Natural killer cell treated with Interleukin-12 subunit alpha and Interleukin-12 subunit beta and Interleukin-15 and Interleukin-18, amount 100 ng/mL, for 72 hours (primary cell): ENCODE measurements around the gene ADAM12. TPM values are rescaled to one million over a fixed set of nuclear protein-coding genes. Genes with fewer than 3 reads are reported as not detected.

Source experiments
- ATAC-seq, 2 donors: fragments of 150-1000 bp; cut with Tn5 transposase in 1 of 2; sonication (Bioruptor Pico), chemical (Tn5 transposase) in 1 of 2; 2 replicates each; pipeline ENCODE4 v1.10.0; 2021
- DNase-seq: peaks from one replicate; pipeline ENCODE4 v3.0.0; 2022; ENCODE audit warnings: low spot score
- H3K27ac Mint-ChIP-seq, 2 donors: 1 replicate in 1 of 2; 2 replicates in 1 of 2; pipeline ENCODE4 v1.8.0; 2022; ENCODE audit warnings: mixed read lengths in 2 of 2, mild to moderate bottlenecking in 1 of 2, moderate library complexity in 1 of 2
- H3K27me3 Mint-ChIP-seq, 2 donors: 1 replicate in 1 of 2; 2 replicates in 1 of 2; pipeline ENCODE4 v1.8.0; 2022; ENCODE audit warnings: mixed read lengths in 2 of 2
- H3K36me3 Mint-ChIP-seq: one replicate; pipeline ENCODE4 v1.8.0; 2022; ENCODE audit warnings: mixed read lengths
- H3K4me1 Mint-ChIP-seq, 2 donors: 1 replicate in 1 of 2; 2 replicates in 1 of 2; pipeline ENCODE4 v1.8.0; 2022; ENCODE audit warnings: low read depth in 2 of 2, mixed read lengths in 2 of 2, mild to moderate bottlenecking in 1 of 2
- H3K4me3 Mint-ChIP-seq: one replicate; pipeline ENCODE4 v1.8.0; 2022; ENCODE audit warnings: mixed read lengths
- H3K9me3 Mint-ChIP-seq: 2 replicates; pipeline ENCODE4 v1.8.0; 2022; ENCODE audit warnings: mixed read lengths
- total RNA-seq, 2 donors: library from RNA; stranded (reverse); gene quantifications; one replicate each; pipeline ENCODE4 v1.2.3, GENCODE V29; 2022

Gene ADAM12
- total RNA-seq, 2 donors from 2014 or later, result 0.06 to 0.48 TPM

- peaks cover 5% of the 10 kb centered on the region for H3K36me3 Mint-ChIP-seq
- H3K4me3 Mint-ChIP-seq, result no peak overlapping the region
- H3K4me1 Mint-ChIP-seq, result peaks cover 0 to 7% of the 10 kb centered on the region in 2 donors
- DNase-seq, result no peak
- peaks cover 12% of the 10 kb centered on the region for H3K9me3 Mint-ChIP-seq
- H3K27ac Mint-ChIP-seq, result no peak overlapping the region
- H3K27me3 Mint-ChIP-seq, result peaks cover 8 to 13% of the 10 kb centered on the region in 2 donors
- no peak for ATAC-seq
Observed at GRCh38 chr10:126420567-126421300, 32.5 kb upstream of the ADAM12 start.

- ATAC-seq, result no peak
- DNase-seq, result no peak
- Mint-ChIP-seq H3K4me3 (no peak overlapping the region), H3K4me1 (no peaks in the 10 kb centered on the region), H3K27ac (no peak overlapping the region), H3K27me3 (peaks cover 6 to 8% of the 10 kb centered on the region in 2 donors), H3K36me3 (peaks cover 5% of the 10 kb centered on the region), H3K9me3 (peaks cover 4% of the 10 kb centered on the region)
Observed at GRCh38 chr10:126417220-126417825, 29.0 kb upstream of the ADAM12 start.

- DNase-seq (no peak), ATAC-seq (no peak)
- H3K4me3 Mint-ChIP-seq, result no peak overlapping the region
- H3K4me1 Mint-ChIP-seq, result no peaks in the 10 kb centered on the region
- H3K27ac Mint-ChIP-seq, result no peak overlapping the region
- H3K27me3 Mint-ChIP-seq, result peaks cover 8 to 10% of the 10 kb centered on the region in 2 donors
- H3K9me3 Mint-ChIP-seq, result no peaks in the 10 kb centered on the region
- no peaks in the 10 kb centered on the region for H3K36me3 Mint-ChIP-seq
Observed at GRCh38 chr10:126409821-126410220, 21.5 kb upstream of the ADAM12 start.

- Mint-ChIP-seq H3K27me3 (peaks cover 6 to 10% of the 10 kb centered on the region in 2 donors), H3K4me1 (no peaks in the 10 kb centered on the region), H3K27ac (no peak overlapping the region), H3K36me3 (no peaks in the 10 kb centered on the region), H3K9me3 (no peaks in the 10 kb centered on the region), H3K4me3 (no peak overlapping the region)
- no peak for DNase-seq
- no peak for ATAC-seq
Observed at GRCh38 chr10:126408953-126409641, 20.8 kb upstream of the ADAM12 start.

GRCh38 chr10:126407831-126408230, 19.6 kb upstream of the ADAM12 start:
- no peak for DNase-seq
- ATAC-seq, result no peak
- peaks cover 6 to 10% of the 10 kb centered on the region in 2 donors for H3K27me3 Mint-ChIP-seq
- H3K4me3 Mint-ChIP-seq, result no peak overlapping the region
- no peaks in the 10 kb centered on the region for H3K36me3 Mint-ChIP-seq
- H3K4me1 Mint-ChIP-seq, result no peaks in the 10 kb centered on the region
- H3K9me3 Mint-ChIP-seq, result no peaks in the 10 kb centered on the region
- no peak overlapping the region for H3K27ac Mint-ChIP-seq

GRCh38 chr10:126405239-126405775, 17.0 kb upstream of the ADAM12 start:
- DNase-seq, result no peak
- no peak overlapping the region for H3K4me3 Mint-ChIP-seq
- no peaks in the 10 kb centered on the region for H3K4me1 Mint-ChIP-seq
- no peak overlapping the region for H3K27ac Mint-ChIP-seq
- no peak for ATAC-seq
- no peaks in the 10 kb centered on the region for H3K9me3 Mint-ChIP-seq
- H3K27me3 Mint-ChIP-seq, result peaks cover 6 to 10% of the 10 kb centered on the region in 2 donors
- H3K36me3 Mint-ChIP-seq, result no peaks in the 10 kb centered on the region

GRCh38 chr10:126402721-126403695, 14.7 kb upstream of the ADAM12 start:
- no peaks in the 10 kb centered on the region for H3K4me1 Mint-ChIP-seq

GRCh38 chr10:126400641-126401040, 12.4 kb upstream of the ADAM12 start:
- ATAC-seq (no peak), DNase-seq (no peak)
- H3K36me3 Mint-ChIP-seq, result no peaks in the 10 kb centered on the region
- no peaks in the 10 kb centered on the region for H3K4me1 Mint-ChIP-seq
- no peaks in the 10 kb centered on the region for H3K9me3 Mint-ChIP-seq
- no peak overlapping the region for H3K27ac Mint-ChIP-seq
- peaks cover 7 to 17% of the 10 kb centered on the region in 2 donors for H3K27me3 Mint-ChIP-seq
- no peak overlapping the region for H3K4me3 Mint-ChIP-seq

More at GRCh38 chr10:126402721-126403695, 14.7 kb upstream of the ADAM12 start:
- peaks cover 0 to 9% of the 10 kb centered on the region in 2 donors for H3K27me3 Mint-ChIP-seq
- DNase-seq (no peak), ATAC-seq (no peak)
- no peak overlapping the region for H3K4me3 Mint-ChIP-seq
- H3K27ac Mint-ChIP-seq, result no peak overlapping the region
- H3K36me3 Mint-ChIP-seq, result no peaks in the 10 kb centered on the region
- no peaks in the 10 kb centered on the region for H3K9me3 Mint-ChIP-seq

GRCh38 chr10:126398924-126399323, 10.6 kb upstream of the ADAM12 start:
- H3K4me3 Mint-ChIP-seq, result no peak overlapping the region
- H3K27ac Mint-ChIP-seq, result no peak overlapping the region

GRCh38 chr10:126398383-126398743, 10.1 kb upstream of the ADAM12 start:
- H3K4me1 Mint-ChIP-seq, result no peaks in the 10 kb centered on the region
- no peaks in the 10 kb centered on the region for H3K36me3 Mint-ChIP-seq
- H3K27ac Mint-ChIP-seq, result no peak overlapping the region
- no peak overlapping the region for H3K4me3 Mint-ChIP-seq
- no peak for ATAC-seq
- DNase-seq, result no peak
- peaks cover 11 to 14% of the 10 kb centered on the region in 2 donors for H3K27me3 Mint-ChIP-seq
- H3K9me3 Mint-ChIP-seq, result no peaks in the 10 kb centered on the region

More at GRCh38 chr10:126398924-126399323, 10.6 kb upstream of the ADAM12 start:
- no peaks in the 10 kb centered on the region for H3K4me1 Mint-ChIP-seq
- ATAC-seq (no peak), DNase-seq (no peak)
- H3K27me3 Mint-ChIP-seq, result peaks cover 11 to 14% of the 10 kb centered on the region in 2 donors
- no peaks in the 10 kb centered on the region for H3K36me3 Mint-ChIP-seq
- no peaks in the 10 kb centered on the region for H3K9me3 Mint-ChIP-seq

GRCh38 chr10:126397640-126398382, 9.5 kb upstream of the ADAM12 start:
- Mint-ChIP-seq H3K4me3 (no peak overlapping the region), H3K27ac (no peak overlapping the region), H3K4me1 (no peaks in the 10 kb centered on the region), H3K27me3 (peaks cover 11 to 14% of the 10 kb centered on the region in 2 donors), H3K36me3 (no peaks in the 10 kb centered on the region), H3K9me3 (no peaks in the 10 kb centered on the region)
- no peak for DNase-seq
- no peak for ATAC-seq

GRCh38 chr10:126397156-126397555, 8.9 kb upstream of the ADAM12 start:
- Mint-ChIP-seq H3K4me1 (no peaks in the 10 kb centered on the region), H3K27me3 (peaks cover 12 to 14% of the 10 kb centered on the region in 2 donors), H3K27ac (no peak overlapping the region), H3K9me3 (no peaks in the 10 kb centered on the region), H3K36me3 (no peaks in the 10 kb centered on the region), H3K4me3 (no peak overlapping the region)
- DNase-seq (no peak), ATAC-seq (no peak)
